ENCODE measurements around the gene PROZ.

Gene PROZ

DNA sequence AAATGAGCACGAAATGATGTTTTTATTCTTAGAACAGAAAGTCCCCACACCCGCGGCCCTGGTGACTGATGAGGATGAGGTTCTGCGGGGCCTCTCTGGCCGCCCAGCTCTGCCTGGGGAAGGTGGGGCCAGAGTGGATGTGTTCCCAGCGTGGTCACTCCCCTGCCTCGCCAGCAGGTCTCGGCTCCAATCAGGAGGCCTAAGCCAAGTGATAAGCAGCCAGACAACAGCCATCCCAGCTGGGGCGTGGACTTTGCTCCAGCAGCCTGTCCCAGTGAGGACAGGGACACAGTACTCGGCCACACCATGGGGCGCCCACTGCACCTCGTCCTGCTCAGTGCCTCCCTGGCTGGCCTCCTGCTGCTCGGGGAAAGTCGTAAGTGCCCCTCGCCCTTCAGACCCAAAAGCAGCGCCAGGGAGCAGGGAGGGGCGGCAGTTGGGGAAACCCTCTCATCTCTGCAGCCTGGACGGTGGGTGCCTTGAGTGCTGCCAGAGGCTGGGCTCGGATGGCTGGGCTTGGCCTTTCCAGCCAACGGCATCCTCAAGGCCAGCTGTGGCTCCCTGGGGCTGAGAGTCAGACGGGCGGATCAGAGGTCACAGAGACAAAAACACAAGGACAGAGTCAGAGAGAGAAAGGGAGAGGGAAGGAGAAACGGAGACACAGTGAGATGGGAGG lies 35.8 kb upstream of the PROZ start, which contains the start of gene F10:
TSS of gene F10 (plus strand) at position 250 of the 676 bp plus-strand sequence. CDS start at position 307, 57 bp downstream.
- DNase-seq (ENCODE audit: low read depth in 1 of 2, low spot score in 1 of 2): no peak
- TF ChIP-seq JUND (IDR thresholded peaks at IDR 0.05; ENCODE audit: low read depth): no peak
- in situ Hi-C loops (cut with HindIII; ENCODE audit: low pct_unique_long_range_greater_than_20kb, low sequenced_read_pairs): no loop called here

DNA sequence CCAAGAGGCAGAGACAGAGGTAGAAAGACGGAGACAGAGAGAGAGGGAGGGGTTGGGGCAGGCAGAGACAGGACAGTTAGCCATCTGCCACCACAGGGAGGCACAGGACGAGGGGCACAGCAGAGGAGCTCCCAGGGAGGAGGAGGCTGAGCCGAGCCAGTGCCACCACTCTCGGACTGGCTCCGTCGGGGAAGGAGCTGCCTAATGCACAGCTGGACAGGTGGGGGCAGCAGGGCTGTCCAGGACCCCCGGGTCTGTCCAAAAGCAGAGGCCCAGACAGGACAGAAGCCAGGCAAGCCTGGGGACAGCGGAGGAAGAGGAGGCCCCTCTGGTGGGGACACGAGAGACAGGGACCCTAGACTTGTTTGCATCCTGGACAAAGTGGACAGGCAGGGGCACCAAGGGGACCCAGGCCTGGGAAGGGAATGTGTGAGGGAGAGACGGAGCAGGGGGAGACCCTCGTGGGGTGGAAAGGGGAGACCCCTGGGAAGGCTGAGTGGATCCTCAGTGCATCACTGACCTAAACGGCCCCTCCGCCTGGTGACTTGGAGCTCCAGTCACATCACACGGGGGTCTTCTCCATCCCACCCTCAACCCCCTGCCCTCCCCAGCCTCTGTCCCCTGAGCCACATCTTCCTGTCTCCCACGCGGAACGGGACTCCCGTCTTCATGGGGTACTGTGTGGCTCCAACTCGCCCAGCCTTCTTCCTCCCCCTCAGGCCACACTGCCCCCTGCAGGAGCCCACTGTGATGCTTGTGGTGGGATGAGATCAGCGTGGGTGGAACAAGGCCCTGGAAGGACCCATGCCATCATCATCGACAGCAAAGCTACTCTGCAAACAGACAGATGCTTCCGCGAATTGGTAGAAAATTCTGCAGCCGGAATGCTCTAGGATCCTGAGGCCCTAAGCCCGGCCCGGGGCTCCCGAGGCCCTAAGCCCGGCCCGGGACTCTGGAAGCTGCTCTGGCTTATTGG lies 34.9 kb upstream of the PROZ start:
- in situ Hi-C loops (cut with HindIII; ENCODE audit: low pct_unique_long_range_greater_than_20kb, low sequenced_read_pairs): no loop called here
- no peak for TF ChIP-seq JUND (IDR thresholded peaks at IDR 0.05; ENCODE audit: low read depth)
- DNase-seq (ENCODE audit: low read depth in 1 of 2, low spot score in 1 of 2): no peak

DNA sequence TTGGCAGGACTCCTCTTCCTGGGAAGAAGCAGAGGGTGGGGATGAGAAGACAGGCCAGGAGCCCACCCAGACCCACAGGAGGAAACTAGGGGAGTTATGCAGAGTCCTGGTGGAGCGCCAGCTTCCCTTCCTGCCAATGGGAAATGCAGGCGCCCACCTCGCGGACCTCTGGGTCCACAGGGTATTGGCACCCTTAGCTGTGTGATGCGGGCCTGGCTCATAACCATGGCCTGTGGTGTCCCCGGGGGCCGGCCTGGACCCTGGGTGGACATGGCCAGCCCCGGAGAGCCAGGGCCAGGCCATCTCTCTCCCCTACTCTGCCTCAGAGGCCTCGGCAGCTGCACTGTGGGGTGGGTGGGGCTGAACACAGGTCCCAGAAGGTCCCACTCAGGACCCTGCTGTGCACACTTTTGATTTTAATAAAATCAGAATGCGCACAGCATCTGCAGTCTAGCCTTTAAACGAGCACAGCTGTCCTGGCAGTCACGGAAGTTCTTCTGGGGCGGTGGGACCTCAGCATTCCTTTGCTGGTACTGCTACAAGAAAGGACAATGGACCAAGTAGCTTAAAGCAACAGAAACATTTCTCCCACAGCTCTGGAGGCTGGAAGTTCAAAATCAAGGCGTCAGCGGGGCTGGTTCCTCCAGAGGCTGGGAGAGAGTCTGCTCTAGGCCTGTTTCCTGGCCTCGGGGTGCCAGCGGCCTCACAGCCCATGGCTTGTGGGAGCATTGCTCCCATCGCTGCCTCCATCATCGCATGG lies 34.1 kb upstream of the PROZ start:
- TF ChIP-seq JUND (IDR thresholded peaks at IDR 0.05; ENCODE audit: low read depth): no peak
- DNase-seq (ENCODE audit: low read depth in 1 of 2, low spot score in 1 of 2): no peak
- in situ Hi-C loops (cut with HindIII; ENCODE audit: low pct_unique_long_range_greater_than_20kb, low sequenced_read_pairs): no loop called here

DNA sequence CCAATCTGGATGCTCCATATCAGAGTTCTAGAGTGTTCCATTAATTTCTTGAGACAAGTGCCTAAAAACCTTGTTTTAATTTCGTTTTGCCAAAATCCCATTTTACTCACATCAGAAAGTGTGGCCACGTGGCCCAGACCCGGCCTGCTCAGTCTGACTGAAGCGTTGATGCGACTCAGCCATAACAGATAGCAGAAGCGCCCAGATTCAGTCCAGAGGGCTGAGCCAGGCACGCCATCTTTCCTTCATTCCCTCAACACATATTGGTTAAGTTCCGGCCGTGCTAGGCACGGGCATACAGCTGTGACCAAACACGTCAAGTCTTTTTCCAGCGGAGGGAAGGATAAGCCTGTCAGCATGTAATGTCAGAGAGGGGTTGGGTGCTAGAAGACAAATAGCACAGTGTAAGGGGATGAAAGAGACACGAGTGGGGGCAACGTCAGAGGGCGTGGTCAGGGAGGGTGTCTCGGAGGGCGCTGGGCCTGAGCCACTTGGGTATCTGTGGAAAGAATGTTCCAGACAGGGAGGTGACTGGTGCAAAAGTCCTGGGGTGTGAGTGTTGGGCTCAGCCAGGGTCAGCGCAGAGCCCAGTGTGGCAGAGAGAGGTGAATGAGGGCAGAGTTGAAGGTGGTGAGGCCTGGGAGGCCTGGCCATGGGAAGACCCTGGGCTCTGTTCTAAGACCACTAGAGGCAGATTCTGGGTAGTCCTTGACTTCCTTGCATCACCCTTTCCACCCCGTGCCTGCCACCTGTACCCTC lies 32.8 kb upstream of the PROZ start:
- in situ Hi-C loops (cut with HindIII; ENCODE audit: low pct_unique_long_range_greater_than_20kb, low sequenced_read_pairs): no loop called here
- no peak for TF ChIP-seq JUND (IDR thresholded peaks at IDR 0.05; ENCODE audit: low read depth)
- no peak for DNase-seq (ENCODE audit: low read depth in 1 of 2, low spot score in 1 of 2)

DNA sequence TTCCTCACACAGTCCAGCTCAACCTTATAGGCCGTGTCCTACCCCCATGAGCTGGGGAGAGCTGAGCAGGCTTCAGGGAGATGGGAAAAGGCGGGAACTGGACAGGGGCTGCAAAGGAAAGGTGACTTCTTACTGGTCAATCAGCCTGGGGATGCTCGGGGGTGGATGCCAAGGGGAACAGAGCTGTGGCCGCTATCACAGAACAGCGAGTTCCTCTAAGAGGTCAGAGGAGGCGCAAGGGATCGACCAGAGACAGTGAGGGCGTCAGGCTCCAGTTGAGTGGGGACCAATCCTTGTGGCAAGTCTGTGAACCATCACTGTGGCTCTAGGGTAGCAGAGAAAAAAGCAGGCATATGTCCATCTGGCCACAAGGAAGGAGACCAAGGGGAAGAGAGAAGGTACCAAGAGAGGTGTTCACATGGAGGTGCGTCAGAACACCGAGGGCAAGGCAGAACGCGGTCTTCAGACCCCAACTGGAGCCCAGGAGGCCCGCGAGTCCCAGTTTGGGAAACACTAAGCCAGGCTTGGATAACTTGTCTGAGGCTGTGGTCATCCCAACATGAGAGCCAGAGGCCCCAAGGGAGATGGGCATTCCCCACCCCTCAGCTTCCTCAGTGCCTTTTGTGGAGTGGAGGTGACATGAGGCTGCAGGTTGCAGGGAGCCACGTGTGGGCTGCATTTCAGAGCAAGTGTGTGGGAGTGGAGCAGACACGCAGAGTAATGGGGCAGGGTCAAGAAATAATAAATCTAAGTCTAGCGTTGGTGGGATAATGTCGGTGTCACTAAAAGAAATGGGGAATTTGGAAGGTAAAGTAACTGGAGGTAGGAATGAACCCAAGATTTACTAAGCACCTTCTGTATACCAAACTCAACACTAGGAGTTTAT lies 31.9 kb upstream of the PROZ start:
- TF ChIP-seq JUND (IDR thresholded peaks at IDR 0.05; ENCODE audit: low read depth): no peak
- in situ Hi-C loops (cut with HindIII; ENCODE audit: low pct_unique_long_range_greater_than_20kb, low sequenced_read_pairs): no loop called here
- DNase-seq (ENCODE audit: low read depth in 1 of 2, low spot score in 1 of 2): no peak

DNA sequence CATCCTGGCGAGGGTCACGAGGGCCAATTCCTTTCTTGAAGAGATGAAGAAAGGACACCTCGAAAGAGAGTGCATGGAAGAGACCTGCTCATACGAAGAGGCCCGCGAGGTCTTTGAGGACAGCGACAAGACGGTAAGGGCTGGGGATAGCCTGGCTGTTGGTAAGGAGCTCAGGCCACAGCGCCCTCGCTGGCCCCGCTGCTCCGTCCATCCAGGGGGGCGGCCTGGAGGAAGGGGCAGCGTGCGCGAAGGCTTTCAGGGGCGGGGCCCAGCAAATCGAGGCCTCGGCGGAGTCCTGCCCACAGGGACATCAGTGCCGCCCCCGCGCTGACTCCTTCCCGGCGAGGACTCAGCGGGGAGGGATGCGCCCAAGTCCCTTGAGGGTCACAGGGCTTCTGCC lies 29.0 kb upstream of the PROZ start:
- in situ Hi-C loops (cut with HindIII; ENCODE audit: low pct_unique_long_range_greater_than_20kb, low sequenced_read_pairs): no loop called here
- no peak for TF ChIP-seq JUND (IDR thresholded peaks at IDR 0.05; ENCODE audit: low read depth)
- no peak for DNase-seq (ENCODE audit: low read depth in 1 of 2, low spot score in 1 of 2)

DNA sequence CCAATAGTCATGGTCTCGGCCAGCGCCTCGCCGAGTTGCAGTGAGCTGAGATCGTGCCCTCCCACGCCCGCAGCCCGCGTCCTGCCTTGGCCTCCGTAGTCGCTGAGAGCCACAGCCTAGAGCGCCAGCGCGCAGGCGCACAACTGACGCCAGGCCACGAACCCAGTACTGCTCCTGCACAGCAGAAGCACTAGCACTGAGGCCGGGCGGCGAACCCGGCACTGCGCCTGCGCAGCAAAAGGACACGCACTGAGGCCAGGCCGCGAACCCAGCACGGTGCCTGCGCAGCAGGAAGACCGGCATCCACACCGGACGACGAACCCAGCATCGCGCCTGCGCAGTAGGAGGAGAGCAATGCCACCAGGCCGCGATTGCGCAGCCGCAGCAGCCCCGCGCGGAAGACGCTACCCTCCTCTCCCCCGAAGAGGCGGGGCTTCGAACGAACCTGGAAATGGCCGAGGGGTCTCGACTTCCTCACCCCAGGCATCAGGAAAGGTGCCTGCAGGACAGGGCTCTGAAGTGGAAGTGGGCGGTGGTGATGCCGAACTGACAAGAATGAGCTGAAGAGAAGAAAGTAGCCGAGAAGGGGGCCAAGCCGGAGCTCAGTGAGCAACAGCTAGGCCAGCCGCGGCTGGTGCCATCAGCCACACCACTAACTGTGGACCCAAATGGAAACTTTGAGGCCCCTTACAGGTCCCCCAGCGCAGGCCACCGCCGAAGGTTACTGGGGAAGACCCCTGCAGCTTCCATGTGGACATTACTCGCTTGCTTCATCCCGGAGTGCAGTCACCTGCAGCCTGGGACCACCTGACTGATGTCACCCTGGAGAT lies 28.3 kb upstream of the PROZ start:
- TF ChIP-seq JUND (IDR thresholded peaks at IDR 0.05; ENCODE audit: low read depth): no peak
- DNase-seq (ENCODE audit: low read depth in 1 of 2, low spot score in 1 of 2): no peak
- in situ Hi-C loops (cut with HindIII; ENCODE audit: low pct_unique_long_range_greater_than_20kb, low sequenced_read_pairs): no loop called here

DNA sequence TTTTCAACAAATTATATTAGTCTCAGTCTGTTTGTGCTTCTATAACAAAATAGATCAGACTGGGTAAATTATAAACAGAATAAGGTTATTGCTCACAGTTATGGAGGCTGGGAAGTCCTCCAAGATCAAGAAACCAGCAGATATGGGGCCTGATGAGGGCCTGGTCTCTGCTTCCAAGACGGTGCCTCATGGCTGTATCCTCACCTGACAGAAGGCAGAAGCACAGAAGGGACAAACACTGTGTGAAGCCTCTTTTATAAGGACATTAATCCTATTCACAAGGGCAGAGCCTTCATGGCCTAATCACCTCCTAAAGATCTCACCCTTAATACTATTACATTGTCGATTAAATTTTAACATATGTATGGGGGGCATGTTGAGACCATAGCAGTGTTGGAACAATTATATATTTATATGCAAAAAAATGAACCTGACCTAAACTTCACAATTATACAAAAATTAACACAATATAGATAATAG lies 23.1 kb upstream of the PROZ start:
- in situ Hi-C loops (cut with HindIII; ENCODE audit: low pct_unique_long_range_greater_than_20kb, low sequenced_read_pairs): no loop called here
- DNase-seq (ENCODE audit: low read depth in 1 of 2, low spot score in 1 of 2): no peak
- no peak for TF ChIP-seq JUND (IDR thresholded peaks at IDR 0.05; ENCODE audit: low read depth)

DNA sequence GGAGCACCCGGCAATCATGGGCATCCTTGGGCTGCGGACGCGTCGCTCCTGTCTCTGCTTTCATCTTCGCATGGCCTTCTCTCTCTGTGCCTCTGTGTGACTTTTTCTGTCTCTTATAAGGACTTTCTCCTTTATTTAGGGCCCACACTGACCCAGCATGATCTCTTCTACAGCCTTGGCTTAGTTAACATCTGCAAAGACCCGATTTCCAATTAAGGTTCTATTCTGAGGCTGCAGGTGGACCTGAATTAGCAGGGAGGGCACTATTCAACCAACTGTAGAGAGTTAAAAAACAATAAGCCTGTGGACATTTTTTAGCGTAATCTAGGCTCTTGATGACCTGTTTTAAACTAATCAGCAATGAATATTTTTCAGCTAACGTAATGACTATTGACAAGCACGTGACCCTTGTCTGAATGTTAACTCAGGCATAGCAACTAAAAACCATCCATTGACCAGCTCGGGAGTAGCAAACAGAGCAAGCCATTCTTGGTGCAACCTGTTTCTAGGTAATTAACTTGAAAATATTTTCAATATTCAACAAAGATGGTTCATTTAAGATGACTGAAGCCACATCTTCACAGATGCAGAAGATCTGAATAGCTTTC lies 20.7 kb upstream of the PROZ start:
- DNase-seq (ENCODE audit: low read depth in 1 of 2, low spot score in 1 of 2): no peak
- in situ Hi-C loops (cut with HindIII; ENCODE audit: low pct_unique_long_range_greater_than_20kb, low sequenced_read_pairs): no loop called here
- no peak for TF ChIP-seq JUND (IDR thresholded peaks at IDR 0.05; ENCODE audit: low read depth)
